SK-N-SH (cell line): ENCODE results near the gene EPB41L2. TPM values are rescaled to one million over a fixed set of nuclear protein-coding genes. Genes with fewer than 3 reads are reported as not detected.

Source experiments
- CTCF ChIA-PET: fragments of 300-600, 350-600 bp; formaldehyde crosslinking; extraction: SDS; loops from one replicate; lab custom pipeline; 2021; lab: Yijun Ruan, JAX
- POLR2A ChIA-PET: fragments of 350-600 bp; sonication (Branson Sonifier 250); formaldehyde crosslinking; extraction: SDS; loops from one replicate; lab custom pipeline; 2020; ENCODE audit warnings: antibody characterized with exemption, inconsistent platforms; lab: Yijun Ruan, JAX
- DNase-seq: peaks from one replicate; pipeline ENCODE4 v3.0.0; 2012
- H2AFZ ChIP-seq: fragments of 200-600 bp; sonication (generic); 2 replicates; pipeline ENCODE4 v1.8.1; 2016; ENCODE audit warnings: antibody characterized with exemption, mild to moderate bottlenecking, low read depth
- H3F3A ChIP-seq: fragments of 200-600 bp; sonication (generic); replicated peaks from 2 replicates; pipeline ENCODE3; 2016; ENCODE audit warnings: antibody characterized with exemption, mild to moderate bottlenecking; ENCODE audit not compliant: insufficient read depth
- H3K27ac ChIP-seq, 2 experiments: fragments of 200-500 bp in 1 of 2; fragments of 200-600 bp in 1 of 2; sonication (Bioruptor generic) in 1 of 2; sonication (generic), shearing (Covaris generic) in 1 of 2; 2 replicates each; pipeline versions ENCODE4 v1.5.1 to v1.6.1; 2014 to 2016; ENCODE audit warnings: low read depth in 2 of 2, inconsistent platforms in 1 of 2, low read length in 1 of 2, mild to moderate bottlenecking in 1 of 2, mixed read lengths in 1 of 2
- H3K27me3 ChIP-seq: fragments of 200-600 bp; sonication (generic), shearing (Covaris generic); 2 replicates; pipeline ENCODE4 v1.6.1; 2016; ENCODE audit warnings: mixed run types; ENCODE audit not compliant: insufficient read depth
- H3K36me3 ChIP-seq, 2 experiments: fragments of 200-500 bp in 1 of 2; fragments of 200-600 bp in 1 of 2; sonication (Bioruptor generic) in 1 of 2; sonication (generic) in 1 of 2; replicated peaks in 1 of 2; 2 replicates each; pipeline versions ENCODE3 to v1.5.1; 2014 to 2016; ENCODE audit warnings: low read length in 1 of 2, mild to moderate bottlenecking in 1 of 2; ENCODE audit not compliant: insufficient read depth in 2 of 2, control insufficient read depth in 1 of 2
- H3K4me1 ChIP-seq, 2 experiments: fragments of 200-500 bp in 1 of 2; fragments of 200-600 bp in 1 of 2; sonication (Bioruptor generic) in 1 of 2; sonication (generic), shearing (Covaris generic) in 1 of 2; 2 replicates each; pipeline versions ENCODE4 v1.5.1 to v1.6.1; 2014 to 2016; ENCODE audit warnings: low read depth in 1 of 2, low read length in 1 of 2, mixed run types in 1 of 2; ENCODE audit not compliant: insufficient read depth in 2 of 2, control insufficient read depth in 1 of 2
- H3K4me2 ChIP-seq: fragments of 200-600 bp; sonication (generic), shearing (Covaris generic); 2 replicates; pipeline ENCODE4 v1.6.1; 2017; ENCODE audit warnings: mixed run types
- H3K4me3 ChIP-seq, 2 experiments: fragments of 200-500 bp in 1 of 2; fragments of 200-600 bp in 1 of 2; sonication (Bioruptor generic) in 1 of 2; sonication (generic), shearing (Covaris generic) in 1 of 2; 2 replicates each; pipeline versions ENCODE4 v1.5.1 to v1.8.1; 2014 to 2016; ENCODE audit warnings: low read depth in 2 of 2, inconsistent platforms in 1 of 2, low read length in 1 of 2, mild to moderate bottlenecking in 1 of 2, mixed read lengths in 1 of 2, moderate library complexity in 1 of 2
- H3K79me2 ChIP-seq: fragments of 200-600 bp; sonication (generic); 2 replicates; pipeline ENCODE4 v1.8.1; 2017; ENCODE audit warnings: mild to moderate bottlenecking; ENCODE audit not compliant: insufficient read depth
- H3K9ac ChIP-seq: fragments of 200-600 bp; sonication (generic); 2 replicates; pipeline ENCODE4 v1.6.1; 2017; ENCODE audit warnings: mixed run types
- H3K9me2 ChIP-seq: fragments of 200-600 bp; sonication (generic); 2 replicates; pipeline ENCODE4 v1.6.1; 2017; ENCODE audit warnings: mixed run types
- H3K9me3 ChIP-seq: fragments of 200-600 bp; sonication (generic); 2 replicates; pipeline ENCODE4 v1.6.1; 2017; ENCODE audit warnings: mixed run types, mild to moderate bottlenecking, moderate library complexity
- H4K20me1 ChIP-seq: fragments of 200-600 bp; sonication (generic); 2 replicates; pipeline ENCODE4 v1.6.1; 2017; ENCODE audit warnings: mild to moderate bottlenecking, mixed run types; ENCODE audit not compliant: insufficient read depth
- CHD2 ChIP-seq: fragments of 150-350 bp; IDR thresholded peaks from 2 replicates; pipeline ENCODE4 v1.6.1; 2018; ENCODE audit warnings: low read length; ENCODE audit not compliant: partially characterized antibody
- ELF1 ChIP-seq: IDR thresholded peaks from 2 replicates; pipeline ENCODE4 v1.4.0; 2012
- EZH2phosphoT487 ChIP-seq: fragments of 200-600 bp; sonication (generic); IDR thresholded peaks from 2 replicates; pipeline ENCODE4 v1.6.1; 2017; ENCODE audit warnings: low read depth, mixed run types, mild to moderate bottlenecking, antibody characterized with exemption, moderate library complexity, borderline replicate concordance
- FOSL2 ChIP-seq: IDR thresholded peaks from 2 replicates; pipeline ENCODE4 v1.4.0; 2012; ENCODE audit warnings: low read depth, mild to moderate bottlenecking, moderate library complexity, borderline replicate concordance
- GABPA ChIP-seq: IDR thresholded peaks from 2 replicates; pipeline ENCODE4 v1.4.0; 2012; ENCODE audit warnings: low read depth, mild to moderate bottlenecking
- GATA2 ChIP-seq: sonication (generic); formaldehyde crosslinking; IDR thresholded peaks from 2 replicates; pipeline ENCODE4 v1.5.0; 2020; ENCODE audit warnings: mild to moderate bottlenecking, missing genetic modification reagents
- JUND ChIP-seq: IDR thresholded peaks from 2 replicates; pipeline ENCODE4 v1.4.0; 2012
- MEF2A ChIP-seq: IDR thresholded peaks from 2 replicates; pipeline ENCODE4 v1.4.0; 2012; ENCODE audit warnings: low read depth, borderline replicate concordance
- MXI1 ChIP-seq: IDR thresholded peaks from 2 replicates; pipeline ENCODE4 v1.6.1; 2012; ENCODE audit warnings: mild to moderate bottlenecking, low read depth, low read length, improper control_type of control experiment
- NRF1 ChIP-seq: IDR thresholded peaks from 2 replicates; pipeline ENCODE4 v1.6.1; 2012; ENCODE audit warnings: low read depth, mild to moderate bottlenecking, low read length
- PBX3 ChIP-seq: IDR thresholded peaks from 2 replicates; pipeline ENCODE4; 2012
- POLR2AphosphoS5 ChIP-seq: IDR thresholded peaks from 2 replicates; pipeline ENCODE4 v1.6.1; 2012; ENCODE audit warnings: low read depth, low read length
- RXRA ChIP-seq: IDR thresholded peaks from 2 replicates; pipeline ENCODE4 v1.4.0; 2012; ENCODE audit warnings: low read depth, mild to moderate bottlenecking, borderline replicate concordance
- SIN3A ChIP-seq: IDR thresholded peaks from 2 replicates; pipeline ENCODE4 v1.6.1; 2012; ENCODE audit warnings: low read depth, mild to moderate bottlenecking, low read length, moderate library complexity, borderline replicate concordance
- TCF12 ChIP-seq: IDR thresholded peaks from 2 replicates; pipeline ENCODE4 v1.4.0; 2012
- TEAD4 ChIP-seq: IDR thresholded peaks from 2 replicates; pipeline ENCODE4 v1.4.0; 2012; ENCODE audit warnings: mild to moderate bottlenecking, borderline replicate concordance; ENCODE audit not compliant: insufficient read depth
- WGBS: methylation state at CpG from one replicate; pipeline ENCODE4 v1.1.6; 2017; ENCODE audit warnings: low lambda C conversion rate; 5-methylcytosine and 5-hydroxymethylcytosine counted together
- polyA plus RNA-seq, 3 experiments: library from polyadenylated mRNA; depleted of rRNA; stranded (reverse); fragments of >200 nt; gene quantifications; 2 replicates each; pipeline ENCODE4 v1.2.3, GENCODE V29; 2012
- TF ChIP-seq, protein P1 (sequence below): IDR thresholded peaks from 2 replicates; pipeline ENCODE4 v1.6.1; 2012; ENCODE audit warnings: mild to moderate bottlenecking, low read depth, low read length, moderate library complexity
- TF ChIP-seq, protein P2 (sequence below): IDR thresholded peaks from 2 replicates; pipeline ENCODE4 v1.4.0; 2012; ENCODE audit warnings: low read depth

The EPB41L2 gene
- polyA plus RNA-seq, 1 of the 3 experiments (the other 2 are of a cell fraction), result 1.4 TPM

- no peaks in the 10 kb centered on the region for H3K9me3 ChIP-seq
- no peak for DNase-seq
- no peaks in the 10 kb centered on the region for H3K9me2 ChIP-seq
- ChIA-PET POLR2A (no interaction called here), CTCF (no interaction called here)
- H3K4me3 ChIP-seq, result no peak overlapping the region
- H3K4me1 ChIP-seq, result no peaks in the 10 kb centered on the region; a peak in 1 of 4 replicates
- H2AFZ ChIP-seq, result no peak overlapping the region
- H4K20me1 ChIP-seq, result no peaks in the 10 kb centered on the region
- no peak overlapping the region for H3K9ac ChIP-seq
- H3K4me2 ChIP-seq, result no peak overlapping the region
- peaks cover 12% of the 10 kb centered on the region; the same call in 1 of the 2 replicates for H3K27me3 ChIP-seq
- TF ChIP-seq GATA2 (CRISPR knock-in tag), result no peak
- TF ChIP-seq, protein P1, sequence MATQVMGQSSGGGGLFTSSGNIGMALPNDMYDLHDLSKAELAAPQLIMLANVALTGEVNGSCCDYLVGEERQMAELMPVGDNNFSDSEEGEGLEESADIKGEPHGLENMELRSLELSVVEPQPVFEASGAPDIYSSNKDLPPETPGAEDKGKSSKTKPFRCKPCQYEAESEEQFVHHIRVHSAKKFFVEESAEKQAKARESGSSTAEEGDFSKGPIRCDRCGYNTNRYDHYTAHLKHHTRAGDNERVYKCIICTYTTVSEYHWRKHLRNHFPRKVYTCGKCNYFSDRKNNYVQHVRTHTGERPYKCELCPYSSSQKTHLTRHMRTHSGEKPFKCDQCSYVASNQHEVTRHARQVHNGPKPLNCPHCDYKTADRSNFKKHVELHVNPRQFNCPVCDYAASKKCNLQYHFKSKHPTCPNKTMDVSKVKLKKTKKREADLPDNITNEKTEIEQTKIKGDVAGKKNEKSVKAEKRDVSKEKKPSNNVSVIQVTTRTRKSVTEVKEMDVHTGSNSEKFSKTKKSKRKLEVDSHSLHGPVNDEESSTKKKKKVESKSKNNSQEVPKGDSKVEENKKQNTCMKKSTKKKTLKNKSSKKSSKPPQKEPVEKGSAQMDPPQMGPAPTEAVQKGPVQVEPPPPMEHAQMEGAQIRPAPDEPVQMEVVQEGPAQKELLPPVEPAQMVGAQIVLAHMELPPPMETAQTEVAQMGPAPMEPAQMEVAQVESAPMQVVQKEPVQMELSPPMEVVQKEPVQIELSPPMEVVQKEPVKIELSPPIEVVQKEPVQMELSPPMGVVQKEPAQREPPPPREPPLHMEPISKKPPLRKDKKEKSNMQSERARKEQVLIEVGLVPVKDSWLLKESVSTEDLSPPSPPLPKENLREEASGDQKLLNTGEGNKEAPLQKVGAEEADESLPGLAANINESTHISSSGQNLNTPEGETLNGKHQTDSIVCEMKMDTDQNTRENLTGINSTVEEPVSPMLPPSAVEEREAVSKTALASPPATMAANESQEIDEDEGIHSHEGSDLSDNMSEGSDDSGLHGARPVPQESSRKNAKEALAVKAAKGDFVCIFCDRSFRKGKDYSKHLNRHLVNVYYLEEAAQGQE, result no peak
- TF ChIP-seq SIN3A, result no peak
- TF ChIP-seq GABPA, result no peak
- TF ChIP-seq ELF1, result no peak
- TF ChIP-seq EZH2phosphoT487, result no peak
- TF ChIP-seq MEF2A, result no peak
- TF ChIP-seq RXRA, result no peak
- no peak for TF ChIP-seq NRF1
- no peak for TF ChIP-seq MXI1
- TF ChIP-seq TCF12, result no peak
- TF ChIP-seq, protein P2, sequence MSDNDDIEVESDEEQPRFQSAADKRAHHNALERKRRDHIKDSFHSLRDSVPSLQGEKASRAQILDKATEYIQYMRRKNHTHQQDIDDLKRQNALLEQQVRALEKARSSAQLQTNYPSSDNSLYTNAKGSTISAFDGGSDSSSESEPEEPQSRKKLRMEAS, result no peak
- no peak for TF ChIP-seq TEAD4
- no peak for TF ChIP-seq JUND
- no peak for TF ChIP-seq CHD2
- TF ChIP-seq POLR2AphosphoS5, result no peak
- TF ChIP-seq FOSL2, result no peak
- no peak for TF ChIP-seq PBX3
- no peak overlapping the region for H3K27ac ChIP-seq
- H3F3A ChIP-seq, result no peaks in the 10 kb centered on the region
- no peaks in the 10 kb centered on the region for H3K36me3 ChIP-seq
- no peaks in the 10 kb centered on the region for H3K79me2 ChIP-seq
- WGBS, result 4% methylated on average over 4 of the region's 4 CpGs
These were observed 14.0 kb downstream of the EPB41L2 start for GRCh38 chr6:131048933-131049515.
